Activated CD4-positive, CD25-positive, alpha-beta regulatory T cell treated with anti-CD3 and anti-CD28 coated beads, Interleukin-2, amount 50 U/mL, for 16 hours (primary cell): ENCODE data around the gene ADD1.

Experiments
- DNase-seq: peaks from one replicate; pipeline ENCODE4 v3.0.0-alpha.2; 2020; ENCODE audit warnings: low read depth, low spot score

Gene ADD1

DNA sequence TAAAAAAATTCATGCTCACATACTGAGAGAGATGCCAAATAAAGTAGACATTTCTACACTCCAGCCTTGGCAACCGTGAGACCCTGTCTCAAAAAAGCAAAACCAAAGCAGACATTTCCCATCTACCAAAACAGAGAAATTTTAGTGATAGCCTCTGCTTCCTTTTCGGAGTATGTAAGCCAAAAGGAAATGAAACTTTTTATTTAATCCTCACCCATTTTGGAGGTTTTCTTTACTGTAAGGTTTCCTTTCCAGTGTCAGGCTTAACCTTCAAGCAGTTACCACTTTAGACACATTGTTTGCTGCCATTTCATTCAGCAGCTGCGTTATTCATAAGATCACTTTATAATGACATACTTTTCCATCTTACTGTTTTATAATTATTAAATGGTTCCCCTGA, 15.9 kb downstream of the ADD1 start:
- no peak for DNase-seq

DNA sequence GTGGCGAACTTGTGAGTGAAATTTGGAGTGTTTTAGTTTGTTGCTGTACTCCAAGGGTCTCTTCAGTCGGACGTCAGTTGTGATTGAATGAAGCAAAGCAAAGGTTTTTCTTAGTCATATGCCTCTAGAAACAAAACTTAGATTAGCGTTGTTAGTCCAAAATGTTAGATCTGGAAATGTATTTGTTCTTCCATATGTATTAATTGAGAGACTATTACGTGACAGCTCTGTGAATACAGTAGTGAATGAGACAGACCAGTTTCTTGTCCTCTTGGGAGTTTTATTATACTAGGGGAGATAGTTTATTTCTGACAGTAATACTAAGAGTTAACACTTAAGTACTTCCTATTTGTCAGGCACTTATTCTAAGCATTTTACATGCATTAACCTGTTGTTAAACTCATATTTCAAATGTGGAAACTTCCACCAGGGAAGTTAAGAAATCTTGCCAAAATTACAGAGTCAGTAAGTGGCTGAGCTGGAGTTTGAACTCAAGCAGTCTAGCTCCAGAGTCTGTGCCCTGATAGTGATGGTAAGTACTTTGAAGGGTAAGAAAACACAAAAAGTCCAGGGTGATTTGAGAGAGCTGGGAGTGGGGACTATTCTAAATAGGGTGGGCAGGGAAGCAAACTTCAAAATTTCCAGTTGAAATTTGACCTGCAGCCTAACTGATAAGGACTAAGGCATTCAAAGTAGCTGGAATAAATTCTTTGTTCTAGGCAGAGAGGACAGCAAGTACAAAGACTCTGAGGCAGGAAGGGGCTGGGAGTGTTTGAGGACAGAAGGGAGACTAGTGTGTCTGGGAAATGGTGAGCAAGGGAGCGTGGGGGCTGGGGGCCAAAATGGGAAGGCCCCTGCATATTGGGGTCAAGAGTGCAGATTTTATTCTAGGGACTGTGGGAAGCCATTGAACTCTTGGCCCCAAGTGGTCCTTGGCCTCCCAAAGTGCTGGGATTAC, 17.0 kb downstream of the ADD1 start:
- DNase-seq, result no peak

DNA sequence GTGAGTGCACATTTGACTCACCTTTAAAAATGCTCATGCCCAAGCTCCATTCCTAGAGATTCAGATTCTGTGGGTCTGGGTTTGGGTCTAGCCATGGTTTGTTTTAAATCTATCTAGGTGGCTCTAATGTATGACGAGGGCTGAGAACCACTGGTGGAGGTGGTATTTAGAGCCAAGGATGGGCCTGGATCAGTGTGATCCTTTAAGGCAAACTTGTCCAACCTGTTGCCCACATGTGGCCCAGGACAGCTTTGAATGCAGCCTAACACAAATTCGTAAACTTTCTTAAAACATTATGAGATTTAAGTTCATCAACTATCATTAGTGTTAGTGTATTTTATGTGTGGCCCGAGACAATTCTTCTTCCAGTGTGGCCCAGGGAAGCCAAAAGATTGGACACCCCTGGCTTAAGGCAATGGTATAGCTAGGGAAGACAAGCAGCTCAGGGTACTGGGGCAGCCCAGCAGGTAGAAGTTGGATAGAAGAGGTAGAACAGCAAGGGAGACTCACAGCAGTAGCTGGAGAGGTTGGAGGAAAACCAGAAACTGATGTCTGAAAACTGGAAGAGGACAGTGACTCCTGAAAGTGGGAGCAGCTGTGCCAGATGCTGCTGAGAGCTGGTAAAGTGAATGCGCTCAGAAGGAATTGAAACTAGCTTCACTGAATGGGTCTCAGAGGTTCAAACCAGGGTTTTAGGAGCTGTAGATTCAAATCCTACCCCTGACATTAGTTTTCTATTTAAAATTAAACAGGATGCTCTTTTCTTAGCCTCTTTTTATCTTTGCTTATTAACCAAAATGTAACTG, 18.2 kb downstream of the ADD1 start:
- no peak for DNase-seq

DNA sequence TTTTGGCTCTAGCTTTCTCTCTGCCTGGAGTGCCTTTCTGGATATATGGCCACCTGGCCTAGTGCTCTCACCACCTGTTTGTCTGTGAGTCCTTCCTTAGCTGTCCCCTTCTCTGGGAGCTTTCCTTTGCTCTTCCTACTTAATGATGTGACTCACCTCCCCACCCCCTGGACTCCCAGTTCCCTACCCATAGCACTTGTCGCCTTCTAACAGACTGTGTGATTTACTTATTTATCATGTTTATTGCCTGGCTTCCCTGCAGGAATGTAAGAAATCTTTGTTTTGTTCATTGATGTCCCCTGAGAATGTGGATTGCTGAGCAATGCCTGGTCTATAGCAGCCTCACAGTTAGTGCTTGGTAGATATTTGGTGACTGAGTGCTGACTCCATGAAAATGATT, 18.9 kb downstream of the ADD1 start:
- DNase-seq, result no peak

DNA sequence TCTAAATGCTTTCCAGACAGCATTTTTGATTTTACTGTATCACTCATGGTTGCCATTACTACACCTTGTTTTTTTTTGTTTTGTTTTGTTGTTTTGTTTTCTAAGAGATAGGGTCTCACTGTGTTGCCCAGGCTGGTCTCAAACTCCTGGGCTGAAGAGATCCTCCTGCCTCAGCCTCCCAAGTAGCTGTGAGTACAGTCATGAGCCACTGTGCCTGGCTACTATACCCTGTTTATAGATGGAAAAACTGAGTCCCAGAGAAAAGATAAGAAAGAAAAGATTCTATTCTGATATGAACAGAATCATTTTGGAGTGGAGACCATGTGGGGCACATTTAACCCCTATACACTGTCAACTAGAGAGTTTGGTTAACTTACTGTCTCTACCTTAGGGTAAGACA, 20.0 kb downstream of the ADD1 start:
- no peak for DNase-seq

DNA sequence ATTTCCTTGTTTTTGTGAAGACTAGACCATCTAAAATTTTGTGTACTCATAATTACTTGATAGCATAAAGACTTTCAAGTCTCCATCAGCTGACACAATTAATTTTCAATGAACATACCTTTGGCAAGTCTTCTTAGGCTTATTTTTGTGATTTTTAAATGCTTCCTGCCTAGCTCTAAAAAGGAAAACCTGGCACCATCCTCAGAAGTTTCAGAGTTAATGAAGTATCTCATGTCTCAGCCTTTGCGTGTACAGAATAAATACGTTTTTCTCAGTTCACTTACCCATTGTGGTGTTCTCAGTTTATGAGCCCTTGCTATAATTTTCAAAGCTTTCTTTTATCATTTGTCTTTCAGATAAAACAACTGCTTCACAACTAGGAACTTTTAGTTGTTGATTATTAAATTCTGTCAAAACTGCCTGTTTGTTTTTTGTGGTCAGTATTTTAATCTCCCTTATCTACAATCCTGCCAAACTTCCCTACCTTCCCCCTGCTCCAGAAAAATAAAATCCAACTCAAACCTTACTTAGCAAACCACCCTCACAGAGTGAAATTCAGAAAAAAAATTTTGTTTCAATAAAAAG, 21.6 kb downstream of the ADD1 start:
- DNase-seq, result no peak

DNA sequence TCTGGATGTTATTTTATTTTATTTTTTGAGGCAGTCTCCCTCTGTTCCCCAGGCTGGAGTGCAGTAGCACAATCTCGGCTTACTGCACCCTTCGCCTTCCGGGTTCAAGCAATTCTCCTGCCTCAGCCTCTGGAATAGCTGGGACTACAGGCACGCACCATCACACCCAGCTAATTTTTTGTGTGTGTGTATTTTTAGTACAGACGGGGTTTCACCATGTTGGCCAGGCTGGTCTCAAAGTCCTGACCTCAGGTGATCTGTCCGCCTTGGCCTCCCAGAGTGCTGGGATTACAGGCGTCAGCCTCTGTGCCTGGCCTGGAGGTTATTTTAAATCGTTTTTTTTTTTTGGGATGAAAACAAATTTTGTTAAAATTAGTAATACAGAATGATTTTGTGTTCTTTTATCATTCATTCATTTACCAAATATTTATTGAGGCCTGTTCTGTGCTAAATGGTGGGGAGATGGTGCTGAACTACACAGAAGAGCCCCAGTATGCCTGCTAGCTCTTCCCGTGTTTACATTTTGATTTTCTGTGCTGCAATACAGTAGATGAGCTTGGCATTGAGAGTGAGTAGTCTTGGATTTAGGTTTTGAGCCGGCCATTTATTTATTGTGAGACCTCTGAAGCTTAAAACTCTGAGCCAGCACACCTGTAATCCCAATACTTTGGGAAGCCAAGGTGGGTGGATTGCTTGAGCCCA, 22.7 kb downstream of the ADD1 start:
- no peak for DNase-seq

DNA sequence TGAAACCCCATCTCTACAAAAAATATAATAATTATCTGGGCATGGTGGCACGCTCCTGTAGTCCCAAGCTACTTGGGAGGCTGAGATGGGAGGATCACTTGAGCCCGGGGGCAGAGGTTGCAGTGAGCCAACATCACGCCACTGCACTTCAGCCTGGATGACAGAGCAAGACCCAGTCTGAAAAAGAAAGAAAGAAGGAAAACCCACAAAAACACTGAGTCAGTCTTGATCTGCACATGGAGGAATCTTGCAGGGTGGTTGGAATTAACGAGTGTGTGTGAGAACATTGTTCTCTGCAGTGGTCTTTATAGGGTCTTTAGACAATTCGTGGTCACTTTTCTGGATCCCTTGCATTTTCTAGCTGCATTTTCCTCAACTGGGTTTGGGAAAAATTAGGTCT, 23.2 kb downstream of the ADD1 start:
- DNase-seq, result no peak

DNA sequence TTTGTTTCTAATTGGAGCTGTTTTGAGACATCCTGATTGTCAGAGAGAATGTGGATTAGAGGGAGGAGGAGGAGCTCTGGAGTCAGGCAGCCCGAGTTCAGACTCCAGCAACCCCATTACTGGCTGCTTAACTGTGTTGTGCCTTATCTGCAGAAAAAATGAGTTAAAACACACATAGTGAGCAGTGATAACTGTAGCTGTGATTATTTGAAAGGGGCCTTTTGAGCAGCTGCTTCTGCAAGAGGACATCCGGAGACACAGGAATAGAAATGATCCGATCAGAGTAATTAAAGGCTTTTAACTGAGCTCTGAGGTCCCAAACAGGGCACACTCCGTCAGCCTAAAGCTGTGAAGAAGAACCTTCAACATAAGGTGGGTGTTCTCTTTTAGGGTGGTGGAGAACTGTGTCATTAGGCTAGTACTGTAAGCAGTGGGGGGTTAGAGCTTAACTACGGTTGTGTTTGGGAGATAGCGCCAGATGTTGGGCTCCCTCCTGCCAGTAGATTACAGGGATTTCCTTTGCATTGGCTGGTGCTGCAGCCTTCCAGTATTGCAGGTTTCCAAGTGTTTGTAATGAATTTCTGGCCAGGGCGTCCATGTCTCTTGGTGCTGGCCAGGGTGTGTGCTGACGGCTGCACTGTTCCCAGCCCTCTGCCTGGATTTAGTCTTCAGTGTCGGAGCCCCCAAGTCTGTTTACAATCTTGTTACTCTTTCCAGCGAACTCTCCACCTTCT, 24.3 kb downstream of the ADD1 start:
- no peak for DNase-seq

DNA sequence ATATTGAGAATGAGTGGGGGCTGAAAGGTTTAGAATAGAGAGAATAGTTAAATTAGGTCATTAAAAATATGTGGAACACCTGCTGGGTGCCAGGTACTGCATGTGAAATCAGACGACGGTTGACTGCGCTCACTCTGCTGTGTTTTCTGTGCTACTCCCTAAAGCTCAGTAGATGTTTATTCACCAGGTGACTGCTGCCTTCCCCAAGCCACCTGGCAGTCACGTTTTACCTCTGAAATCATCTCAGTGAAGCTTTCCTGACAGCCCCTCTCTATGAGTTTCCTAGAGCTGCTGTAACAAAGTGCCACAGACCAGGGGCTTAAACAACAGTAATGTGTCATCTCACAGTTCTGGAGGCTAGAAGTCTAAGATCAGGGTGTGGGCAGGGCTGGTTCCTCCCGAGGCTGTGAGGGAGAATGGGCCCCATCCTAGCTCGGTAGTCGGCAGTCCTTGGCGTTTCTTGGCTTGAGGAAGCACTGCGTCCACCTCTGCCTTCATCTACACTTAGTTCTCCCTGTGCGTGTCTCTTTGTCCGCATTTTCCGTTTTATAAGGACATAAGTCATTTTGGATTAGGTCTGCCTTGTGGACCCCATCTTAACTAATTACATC, 25.3 kb downstream of the ADD1 start:
- no peak for DNase-seq

DNA sequence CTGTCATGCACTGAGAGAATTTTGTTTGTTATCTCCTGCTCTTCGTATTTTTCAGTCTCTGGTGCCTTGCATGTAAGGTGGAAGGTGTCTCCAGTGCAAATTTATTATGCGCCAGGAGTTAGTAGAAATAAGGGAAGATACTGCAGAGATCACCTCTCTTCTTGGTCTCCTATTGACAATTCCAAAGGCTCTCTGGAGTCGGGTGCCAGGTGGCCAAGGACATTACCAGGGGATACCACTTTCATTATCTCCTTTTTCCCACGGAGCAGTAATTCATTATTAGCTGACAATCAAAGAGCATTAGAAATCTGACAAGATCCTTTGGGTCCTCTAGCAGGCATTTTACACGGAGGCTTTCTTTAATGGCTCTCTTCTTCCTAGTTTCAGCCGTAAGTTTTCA, 26.0 kb downstream of the ADD1 start:
- no peak for DNase-seq

DNA sequence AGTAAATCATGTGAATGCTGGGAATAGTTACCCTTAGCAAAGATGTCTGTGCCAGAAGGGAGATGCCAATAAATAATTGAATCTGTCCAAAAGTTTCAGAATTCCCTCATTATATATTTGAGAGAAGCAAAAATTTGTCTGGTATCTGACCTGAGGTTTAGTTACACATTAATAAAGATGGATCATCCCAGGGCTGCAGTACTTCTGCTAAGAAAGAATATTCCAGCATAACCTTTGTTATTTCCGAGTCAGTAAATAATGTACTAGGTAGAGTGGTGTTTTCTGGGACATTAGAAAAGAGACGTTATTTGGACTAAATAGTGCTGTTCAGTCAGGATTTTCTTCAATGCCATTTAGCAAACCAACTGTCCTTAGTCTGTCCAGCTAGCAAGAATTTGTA, 26.4 kb downstream of the ADD1 start:
- no peak for DNase-seq

DNA sequence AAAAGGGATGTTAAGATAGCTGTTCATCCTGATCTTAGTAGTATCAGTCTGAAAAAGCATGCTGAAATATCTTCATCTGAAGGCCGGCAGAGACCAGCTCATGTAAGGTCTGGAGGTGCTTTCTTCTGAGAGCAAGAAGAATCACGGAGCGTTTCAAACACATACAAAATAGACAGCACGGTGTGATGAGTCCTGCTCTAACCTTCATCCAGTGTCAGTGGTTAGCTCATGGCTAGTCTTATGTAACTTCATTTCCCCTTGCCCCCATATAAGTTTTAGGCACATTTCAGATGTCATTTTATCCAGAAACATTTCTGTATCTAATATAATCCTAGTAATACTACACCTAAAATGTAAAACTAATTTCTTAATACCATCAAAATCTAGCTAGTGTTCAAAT, 27.8 kb downstream of the ADD1 start:
- DNase-seq, result no peak

DNA sequence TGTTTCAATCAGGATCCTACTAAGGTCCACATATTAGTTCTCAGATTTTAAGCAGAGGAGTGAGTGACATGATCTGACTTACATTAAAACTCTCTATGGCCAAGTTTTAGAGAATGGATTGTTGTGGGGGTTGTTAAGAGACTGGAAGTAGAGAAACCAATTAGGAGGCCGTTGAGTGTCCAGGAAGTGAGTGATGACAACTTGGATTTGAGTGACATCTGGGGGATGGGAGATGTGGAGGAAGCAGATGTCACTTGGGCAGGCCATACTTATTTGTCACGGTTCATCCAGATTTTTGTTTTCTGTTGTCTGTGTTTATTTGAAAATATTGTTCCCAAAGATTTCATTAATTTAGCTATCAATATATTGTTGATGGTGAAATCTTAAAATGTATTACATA, 28.3 kb downstream of the ADD1 start:
- DNase-seq, result no peak

DNA sequence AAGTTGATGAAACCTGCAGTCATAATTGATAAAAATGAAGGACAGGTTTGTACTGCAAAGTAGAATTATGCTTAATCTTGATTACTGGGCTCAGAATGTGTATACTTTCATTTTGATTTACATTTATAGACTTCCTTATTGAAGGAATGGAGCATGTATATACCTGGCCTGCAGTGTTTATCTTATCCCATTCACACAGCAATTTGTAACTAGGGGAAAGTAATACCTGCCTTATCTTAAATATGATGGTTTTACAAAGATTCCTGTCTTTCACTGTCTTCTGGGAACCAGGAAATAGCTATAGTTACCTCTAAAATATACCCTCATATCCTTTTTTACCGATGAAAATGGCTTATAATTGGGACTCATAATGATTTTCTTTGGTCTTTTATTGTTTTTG, 29.7 kb downstream of the ADD1 start:
- no peak for DNase-seq

DNA sequence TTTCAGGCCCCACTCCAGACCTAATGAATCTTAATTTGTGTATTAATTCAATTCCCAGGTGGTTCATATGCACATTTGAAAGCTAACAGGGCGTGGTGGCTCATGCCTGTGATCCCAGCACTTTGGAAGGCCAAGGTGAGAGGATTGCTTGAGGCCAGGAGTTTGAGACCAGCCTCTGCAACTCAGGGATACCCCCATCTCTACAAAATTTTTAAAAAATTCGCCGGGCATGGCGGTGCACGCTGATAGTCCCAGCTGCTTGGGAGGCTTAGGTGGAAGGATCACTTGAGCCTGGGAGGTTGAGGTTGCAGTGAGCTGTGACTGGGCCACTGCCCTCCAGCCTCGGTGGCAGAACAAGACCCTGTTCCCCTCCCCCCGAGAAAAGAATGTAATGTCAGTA, 31.2 kb downstream of the ADD1 start:
- DNase-seq, result no peak

DNA sequence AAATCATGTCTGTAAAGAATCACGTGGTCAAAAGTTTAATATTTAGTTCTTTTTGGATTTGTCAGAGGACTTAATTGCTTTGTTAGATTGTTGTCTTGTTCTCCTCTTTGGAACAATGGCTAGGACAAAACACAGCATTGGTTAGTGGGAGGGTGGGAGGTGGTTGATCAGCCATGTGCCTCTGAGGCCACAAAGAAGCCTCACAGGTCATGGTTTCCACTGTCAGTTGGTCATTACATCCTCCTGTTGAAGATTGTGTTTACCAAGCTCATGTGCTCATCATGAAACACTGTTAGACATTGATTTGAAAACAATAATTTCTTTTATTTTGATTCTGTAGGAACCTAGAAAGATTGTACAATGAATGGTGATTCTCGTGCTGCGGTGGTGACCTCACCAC, 31.9 kb downstream of the ADD1 start:
- no peak for DNase-seq

DNA sequence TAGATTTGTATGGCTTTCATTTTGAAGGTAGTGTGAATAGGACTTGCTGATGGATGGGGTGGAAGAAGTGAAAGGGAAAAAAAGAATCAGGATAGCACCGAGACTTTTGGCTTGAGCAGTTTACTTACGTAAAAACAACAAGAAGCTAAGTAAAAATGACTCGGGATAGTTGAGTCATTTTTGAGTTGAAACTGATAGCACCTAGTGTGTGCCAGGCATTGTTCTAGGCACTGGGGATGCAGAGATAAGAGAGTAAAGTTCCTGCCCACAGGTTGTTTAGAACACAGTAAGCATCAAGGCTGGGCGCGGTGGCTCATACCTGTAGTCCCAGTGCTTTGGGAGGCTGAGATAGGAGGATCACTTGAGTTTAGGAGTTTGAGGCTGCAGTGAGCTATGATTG, 34.7 kb downstream of the ADD1 start:
- DNase-seq, result no peak

DNA sequence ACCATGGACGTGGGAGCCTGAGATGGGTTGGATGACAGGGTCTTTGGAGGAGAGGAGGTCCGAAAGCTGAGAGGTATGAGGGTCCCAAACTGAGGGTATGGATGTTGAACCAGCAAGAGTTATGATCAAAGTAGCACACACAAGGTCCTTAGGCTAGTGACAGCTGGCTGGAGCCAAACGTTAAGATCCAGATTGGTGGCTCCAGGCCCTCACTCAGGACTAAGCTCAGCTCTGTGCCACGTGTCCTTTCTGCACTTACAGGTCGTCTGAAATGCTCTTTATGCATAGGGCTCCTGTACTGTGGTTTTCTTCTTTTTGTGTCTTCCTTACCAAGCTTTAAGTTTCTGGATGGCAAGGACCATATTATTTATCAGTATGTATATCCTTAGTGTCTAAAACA, 35.4 kb downstream of the ADD1 start:
- no peak for DNase-seq

DNA sequence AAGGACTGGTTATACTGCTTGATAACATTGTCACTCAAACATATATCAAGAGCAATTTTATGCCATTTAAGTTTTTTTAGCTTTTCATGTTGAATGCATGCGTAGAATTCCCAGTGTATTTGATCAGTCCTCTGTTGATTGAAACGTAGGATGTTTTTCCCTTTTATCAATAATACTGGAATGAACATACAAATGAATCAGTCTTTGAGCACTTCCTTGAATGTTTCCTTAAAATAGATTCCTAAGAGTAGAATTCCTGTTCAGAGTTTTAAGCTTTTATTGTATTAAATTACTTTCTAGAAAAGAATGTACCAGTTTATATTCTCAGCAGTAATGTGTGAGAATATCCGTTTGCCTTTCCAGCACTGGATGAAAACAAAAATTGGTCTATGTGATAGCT, 37.8 kb downstream of the ADD1 start:
- DNase-seq, result no peak

DNA sequence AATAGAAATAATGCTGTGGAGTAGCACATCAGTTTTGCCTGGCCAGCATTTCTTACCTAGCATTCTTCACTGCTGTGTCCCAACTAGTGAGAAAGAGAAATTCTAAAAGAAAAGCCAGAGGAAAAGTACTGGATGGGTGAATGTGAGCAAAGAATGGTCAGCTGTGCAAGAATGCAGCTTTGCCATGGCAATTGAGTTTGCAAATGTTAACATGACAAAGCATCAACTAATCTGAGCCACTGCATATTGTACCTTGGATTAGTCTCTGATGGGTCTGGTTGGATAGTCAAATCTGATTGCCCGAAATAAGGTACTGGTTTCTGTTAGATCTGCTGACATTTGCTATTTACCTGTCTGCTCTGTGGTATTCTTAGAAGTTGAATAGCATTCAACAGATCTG, 38.7 kb downstream of the ADD1 start:
- no peak for DNase-seq
